Measurements from ENCODE around the gene SSTR5. TPM values are rescaled to one million over a fixed set of nuclear protein-coding genes. Genes with fewer than 3 reads are reported as not detected.

SSTR5 gene
- total RNA-seq, 1 donor from 2014 or later: 14.7 TPM

- no peak for ATAC-seq
- intact Hi-C loops (cut with DNase I): no loop called here
- no peak for DNase-seq (ENCODE audit: missing footprints)
These were observed 35.2 kb downstream of the SSTR5 start for GRCh38 chr16:1107731-1108130.

GRCh38 chr16:1108299-1109252 is 36.0 kb downstream of the SSTR5 start:
- no peak for ATAC-seq
- intact Hi-C loops (cut with DNase I): no loop called here
- no peak for DNase-seq (ENCODE audit: missing footprints)

- intact Hi-C loops (cut with DNase I): no loop called here
- no peak for ATAC-seq
- no peak for DNase-seq (ENCODE audit: missing footprints)
These were observed 37.1 kb downstream of the SSTR5 start for GRCh38 chr16:1109648-1110047.

GRCh38 chr16:1112506-1113184 is 40.1 kb downstream of the SSTR5 start:
- intact Hi-C loops (cut with DNase I): no loop called here
- ATAC-seq (no peak), DNase-seq (ENCODE audit: missing footprints) (no peak)

GRCh38 chr16:1113489-1113888 is 40.9 kb downstream of the SSTR5 start:
- ATAC-seq (no peak), DNase-seq (ENCODE audit: missing footprints) (no peak)
- intact Hi-C loops (cut with DNase I): no loop called here

- intact Hi-C loops (cut with DNase I): no loop called here
- no peak for ATAC-seq
- no peak for DNase-seq (ENCODE audit: missing footprints)
These were observed 41.5 kb downstream of the SSTR5 start for GRCh38 chr16:1113889-1114526.

GRCh38 chr16:1116693-1117077 is 44.1 kb downstream of the SSTR5 start:
- ATAC-seq: no peak
- intact Hi-C loops (cut with DNase I): no loop called here
- no peak for DNase-seq (ENCODE audit: missing footprints)

- intact Hi-C loops (cut with DNase I): no loop called here
- ATAC-seq: no peak
These were observed 44.8 kb downstream of the SSTR5 start for GRCh38 chr16:1117176-1117900.

GRCh38 chr16:1117926-1118325 is 45.4 kb downstream of the SSTR5 start:
- DNase-seq (ENCODE audit: missing footprints) (no peak), ATAC-seq (no peak)
- intact Hi-C loops (cut with DNase I): no loop called here

More at GRCh38 chr16:1117176-1117900, 44.8 kb downstream of the SSTR5 start:
- DNase-seq (ENCODE audit: missing footprints): no peak

GRCh38 chr16:1119129-1119528 is 46.6 kb downstream of the SSTR5 start:
- no peak for ATAC-seq
- DNase-seq (ENCODE audit: missing footprints): no peak
- intact Hi-C loops (cut with DNase I): no loop called here

- intact Hi-C loops (cut with DNase I): no loop called here
- no peak for DNase-seq (ENCODE audit: missing footprints)
- no peak for ATAC-seq
These were observed 47.4 kb downstream of the SSTR5 start for GRCh38 chr16:1119766-1120576.

GRCh38 chr16:1120577-1120941 is 48.0 kb downstream of the SSTR5 start:
- ATAC-seq (no peak), DNase-seq (ENCODE audit: missing footprints) (no peak)
- intact Hi-C loops (cut with DNase I): no loop called here

- intact Hi-C loops (cut with DNase I): no loop called here
- ATAC-seq (no peak), DNase-seq (ENCODE audit: missing footprints) (no peak)
These were observed 48.5 kb downstream of the SSTR5 start for GRCh38 chr16:1121009-1121408.

GRCh38 chr16:1121601-1122397 is 49.3 kb downstream of the SSTR5 start:
- ATAC-seq (no peak), DNase-seq (ENCODE audit: missing footprints) (no peak)
- intact Hi-C loops (cut with DNase I): no loop called here

- intact Hi-C loops (cut with DNase I): no loop called here
- DNase-seq (ENCODE audit: missing footprints) (no peak), ATAC-seq (no peak)
These were observed 49.8 kb downstream of the SSTR5 start for GRCh38 chr16:1122398-1122765.

GRCh38 chr16:1123525-1124230 is 51.1 kb downstream of the SSTR5 start:
- ATAC-seq (no peak), DNase-seq (ENCODE audit: missing footprints) (no peak)
- intact Hi-C loops (cut with DNase I): no loop called here

- no peak for ATAC-seq
- DNase-seq (ENCODE audit: missing footprints): no peak
- intact Hi-C loops (cut with DNase I): no loop called here
These were observed 51.7 kb downstream of the SSTR5 start for GRCh38 chr16:1124291-1124690.

Measured in Right ventricle myocardium inferior (tissue), 1 donor.